T-helper 2 cell treated with Interferon-gamma antibody and Interleukin-4, amounts not matched to agents 100 ng/mL and 5 ng/mL, for 36 hours (primary cell): Measurements from ENCODE around the gene RAP1GAP. TPM values are rescaled to one million over a fixed set of nuclear protein-coding genes. Genes with fewer than 3 reads are reported as not detected.

Experiments
- intact Hi-C: fragments of 100-400 bp; cut with micrococcal nuclease; formaldehyde crosslinking; loops from one replicate; pipeline ENCODE4 v1.15.1; 2023
- total RNA-seq: library from RNA; stranded (reverse); gene quantifications from 2 replicates; pipeline ENCODE4 v1.2.3, GENCODE V29; 2022

RAP1GAP gene
- total RNA-seq, 1 donor from 2014 or later, result 0.09 TPM

DNA sequence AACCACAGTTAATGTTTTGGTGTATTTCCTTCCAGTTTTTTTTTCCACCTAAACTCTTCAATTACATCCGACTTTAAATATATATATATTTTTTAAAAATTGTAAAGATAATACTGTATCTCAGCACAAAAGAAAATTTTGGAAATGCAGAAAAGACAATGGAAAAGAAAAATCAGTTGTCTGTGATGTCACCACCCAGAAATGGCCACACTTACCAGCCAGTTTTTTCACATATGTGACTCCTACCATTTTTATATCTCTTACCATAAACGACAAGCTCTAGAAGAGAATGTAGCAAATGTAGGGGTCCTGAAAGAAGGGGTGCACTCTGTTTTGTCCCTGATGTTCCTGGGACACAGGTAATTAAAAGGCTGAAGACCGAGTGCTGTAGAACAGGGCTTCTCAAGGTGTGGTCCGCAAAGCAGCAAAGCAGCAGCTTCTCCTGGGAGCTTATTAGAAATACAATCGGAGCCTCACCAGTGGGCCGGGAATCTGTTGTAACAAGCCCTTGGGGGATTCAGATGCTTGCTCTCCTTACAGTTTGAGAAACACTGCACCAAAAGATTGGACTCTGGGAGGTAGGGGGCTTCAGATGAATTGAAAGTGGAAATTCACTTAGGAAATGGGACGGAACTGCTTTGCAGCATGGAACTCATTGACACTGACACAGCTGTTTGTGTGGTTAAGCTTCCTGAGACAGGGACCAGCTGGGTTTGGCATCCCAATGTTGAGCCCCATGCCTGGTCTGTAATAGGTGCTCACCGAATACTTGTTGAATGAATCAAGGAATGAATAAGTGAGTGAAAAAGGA is 115.8 kb downstream of the RAP1GAP start:
- intact Hi-C loops, result no loop called here

DNA sequence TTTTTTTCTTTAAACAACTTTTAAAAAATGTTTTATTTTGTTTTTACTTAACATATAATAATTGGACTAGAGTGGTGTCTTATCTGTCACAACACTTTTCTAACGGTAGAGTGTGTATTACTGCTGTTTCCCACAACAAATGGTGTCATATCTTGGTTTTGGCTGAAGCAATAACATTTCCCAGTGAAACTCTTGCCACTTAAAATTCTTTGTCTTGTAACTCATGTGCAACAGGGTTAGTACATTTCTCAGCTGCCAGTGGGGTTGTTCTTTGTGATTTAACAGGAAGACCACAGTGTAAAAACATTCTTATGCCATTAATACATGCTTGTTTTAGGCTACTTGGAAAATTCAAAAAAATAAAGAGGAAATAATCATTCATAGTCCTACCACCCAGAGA is 116.4 kb downstream of the RAP1GAP start:
- intact Hi-C loops, result no loop called here

DNA sequence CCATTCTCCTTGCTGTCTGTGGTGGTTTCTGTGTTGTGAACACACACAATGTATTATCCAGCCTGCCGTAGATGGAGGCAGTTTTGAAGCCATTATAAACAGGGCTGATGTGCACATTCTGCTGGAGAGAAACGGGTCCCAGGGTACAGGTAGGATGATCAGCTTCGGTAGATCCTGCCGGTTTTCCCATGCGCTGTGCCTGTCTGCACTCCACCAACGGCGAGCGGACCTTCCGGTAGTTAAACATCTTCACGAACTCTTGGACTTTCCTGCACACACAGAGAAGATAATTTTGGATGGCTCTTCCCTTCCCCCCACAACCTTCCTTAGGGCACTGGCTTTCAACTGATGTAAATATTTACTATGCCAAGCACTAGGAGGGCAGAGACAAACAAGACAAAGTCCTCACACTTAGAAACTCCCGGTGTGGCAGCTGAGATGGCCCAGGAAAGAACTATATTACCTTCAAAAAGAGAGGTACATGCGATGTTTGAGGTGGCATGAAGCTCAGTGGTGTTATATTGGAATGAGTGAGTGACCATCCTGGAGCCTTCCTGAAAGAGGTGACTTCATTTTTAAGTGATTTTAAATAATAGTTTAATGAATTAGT is 118.2 kb downstream of the RAP1GAP start:
- intact Hi-C loops, result no loop called here

DNA sequence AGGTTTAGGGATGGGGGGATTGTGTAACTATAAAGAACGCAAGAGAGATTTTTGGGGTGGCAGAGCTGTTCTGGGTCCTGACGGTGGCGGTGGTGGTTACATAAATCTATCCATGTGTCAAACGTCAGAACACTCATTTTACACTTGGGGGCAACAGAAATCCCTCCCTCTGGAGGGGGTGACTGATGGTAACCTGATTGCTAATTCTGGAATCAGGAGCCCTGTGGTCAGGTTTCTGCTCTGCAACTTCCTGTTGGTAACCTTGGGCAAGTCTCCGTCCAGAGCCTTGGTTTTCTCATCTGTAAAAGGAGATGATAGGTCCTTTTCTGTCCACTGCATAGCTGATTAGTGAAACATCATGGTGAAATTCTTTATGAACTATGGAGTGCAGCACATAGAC is 119.1 kb downstream of the RAP1GAP start:
- intact Hi-C loops, result no loop called here

DNA sequence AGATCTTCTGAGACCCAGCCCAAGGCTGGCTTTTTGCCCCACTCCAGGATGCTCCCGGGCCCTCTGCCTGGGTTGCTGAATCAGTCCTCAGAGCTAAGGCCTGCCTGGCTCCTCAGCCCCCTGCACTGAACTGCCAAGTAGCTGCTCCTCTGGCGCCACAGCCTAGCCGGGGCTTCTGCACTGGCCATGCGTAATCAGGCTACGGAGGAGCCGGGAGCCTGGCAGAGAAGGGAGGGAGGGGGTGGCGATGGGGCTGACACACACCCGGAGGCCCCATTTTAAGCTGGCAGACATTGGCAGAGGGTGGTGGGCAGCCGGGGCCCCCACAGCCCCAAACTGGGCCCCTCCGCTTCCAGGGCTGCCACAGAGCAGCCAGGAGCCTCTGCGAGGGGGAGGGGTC is 121.3 kb downstream of the RAP1GAP start:
- intact Hi-C loops, result no loop called here

Other genes with a start within 250 kb of the RAP1GAP start
- 4.5 and 5.1 TPM in 2 replicates for gene NBPF3, start 229.2 kb downstream of the RAP1GAP start, total RNA-seq
- not detected in 2 replicates for gene ALPL, start 159.9 kb downstream of the RAP1GAP start, total RNA-seq
- gene USP48, start 113.8 kb upstream of the RAP1GAP start, total RNA-seq, result 81.4 and 86.8 TPM in 2 replicates
- 0.05 TPM in 1 of 2 replicates, not detected in the other for gene LDLRAD2, start 142.9 kb upstream of the RAP1GAP start, total RNA-seq